Dermis microvascular lymphatic vessel endothelial cell (primary cell): ENCODE results near the gene CCDC180. TPM values are rescaled to one million over a fixed set of nuclear protein-coding genes. Genes with fewer than 3 reads are reported as not detected.
"Not testable (repeated sequence)": the region's sequence is repeated elsewhere in the genome, so short reads cannot be mapped to it uniquely, and the experiment has no call there.

Source experiments
- DNase-seq, 2 donors: peaks; one replicate each; pipeline versions ENCODE4 v3.0.0 to v3.0.0-alpha.2; 2010; ENCODE audit warnings: low read depth in 2 of 2
- total RNA-seq: library from RNA; depleted of rRNA; stranded (reverse); fragments of >200 nt; gene quantifications from 2 replicates; pipeline ENCODE4 v1.2.1, GENCODE V29; 2014

Gene CCDC180
- total RNA-seq, 1 donor from 2014 or later: 0.51 TPM

DNA sequence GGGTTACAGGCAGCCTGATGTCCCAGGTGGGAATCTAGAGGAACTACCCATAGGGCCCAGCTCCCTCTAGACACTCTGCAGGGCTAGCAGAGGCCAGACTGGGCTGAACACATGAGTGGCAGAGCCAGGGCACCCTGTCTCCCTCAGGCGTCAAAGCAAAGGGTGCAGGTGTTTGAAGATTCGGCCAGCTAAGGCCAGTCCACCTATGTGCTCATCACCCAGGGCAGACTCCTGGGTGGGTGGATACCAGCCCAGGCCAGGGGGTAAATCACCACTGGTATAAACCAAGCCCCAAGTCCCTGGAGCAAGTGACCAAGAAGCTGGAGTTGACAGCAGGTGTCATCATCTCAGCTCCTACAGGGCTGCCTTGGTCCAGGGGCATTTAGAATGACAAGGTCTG, 3.4 kb downstream of the CCDC180 start:
- no peak for DNase-seq

DNA sequence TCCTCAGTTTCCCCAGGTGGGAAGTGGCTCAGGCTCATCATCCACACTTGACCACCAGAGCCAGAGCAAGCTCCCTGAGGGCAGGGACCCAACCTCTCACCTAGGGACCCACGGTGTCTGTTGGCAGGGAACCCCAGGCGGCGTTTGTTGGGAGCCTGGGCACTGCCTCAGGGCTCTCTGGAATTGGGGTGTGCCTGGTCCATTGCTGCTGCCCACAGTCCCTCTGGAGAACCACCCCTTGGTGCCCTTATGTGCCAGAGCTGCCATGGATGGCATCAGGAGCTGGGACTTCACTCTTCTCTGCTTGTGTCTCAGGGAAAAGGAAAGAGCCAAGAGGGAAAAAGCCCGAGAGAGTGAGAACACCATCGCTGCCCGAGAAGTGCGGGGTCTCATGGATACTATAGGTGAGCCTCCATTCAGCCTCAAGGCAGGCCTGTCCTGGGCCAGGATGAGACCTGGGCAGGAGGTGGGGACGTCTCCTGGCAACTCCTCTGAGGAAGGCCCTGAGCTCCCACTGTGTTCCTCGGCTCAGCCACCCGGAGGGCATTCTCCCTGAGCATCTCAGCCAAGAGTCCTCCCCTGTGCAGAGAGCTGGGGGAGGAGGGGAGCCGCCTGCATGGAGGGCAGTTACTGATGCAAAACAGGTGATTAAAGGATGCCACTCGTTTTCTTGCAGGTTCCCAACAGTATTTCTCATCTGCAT, 4.5 kb downstream of the CCDC180 start:
- no peak for DNase-seq

DNA sequence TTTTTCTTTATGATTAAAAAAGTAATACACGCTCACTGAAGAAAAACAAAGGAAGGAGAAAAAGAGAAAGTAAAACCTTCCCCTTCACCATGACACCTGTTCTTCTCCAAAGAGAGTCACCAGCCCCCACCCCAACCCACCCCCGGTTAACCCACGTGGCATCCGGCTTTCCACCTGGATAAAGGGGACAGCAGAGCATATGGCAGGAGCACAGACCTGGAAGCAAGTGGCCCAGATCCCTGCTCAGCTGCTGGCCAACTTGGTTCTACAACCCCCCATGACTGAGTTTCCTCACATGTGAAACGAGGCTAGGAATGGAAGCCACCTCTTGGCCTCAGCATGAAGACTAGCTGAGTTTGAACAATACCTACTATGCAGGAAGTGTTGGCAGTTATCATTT, 5.1 kb downstream of the CCDC180 start:
- DNase-seq: no peak

DNA sequence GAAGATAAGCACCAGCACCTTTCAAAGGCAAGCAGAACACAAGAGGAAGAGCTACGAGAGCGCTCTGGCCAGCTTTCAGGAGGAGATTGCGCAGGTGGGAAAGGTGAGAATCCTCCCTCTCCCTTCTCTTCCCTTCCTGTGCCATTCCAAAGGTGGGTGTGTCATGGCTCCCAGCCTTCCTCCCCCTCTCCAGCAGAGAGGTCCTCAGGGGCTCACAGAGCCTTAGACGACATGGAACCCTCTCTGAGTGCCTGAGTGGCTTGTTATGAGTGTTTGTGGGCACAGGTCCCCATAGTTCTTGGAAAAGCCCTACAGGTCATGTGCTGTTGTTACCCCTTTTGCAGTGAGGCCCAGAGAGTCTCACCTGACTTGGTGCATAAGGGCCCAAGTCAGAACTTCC, 5.8 kb downstream of the CCDC180 start:
- no peak for DNase-seq

DNA sequence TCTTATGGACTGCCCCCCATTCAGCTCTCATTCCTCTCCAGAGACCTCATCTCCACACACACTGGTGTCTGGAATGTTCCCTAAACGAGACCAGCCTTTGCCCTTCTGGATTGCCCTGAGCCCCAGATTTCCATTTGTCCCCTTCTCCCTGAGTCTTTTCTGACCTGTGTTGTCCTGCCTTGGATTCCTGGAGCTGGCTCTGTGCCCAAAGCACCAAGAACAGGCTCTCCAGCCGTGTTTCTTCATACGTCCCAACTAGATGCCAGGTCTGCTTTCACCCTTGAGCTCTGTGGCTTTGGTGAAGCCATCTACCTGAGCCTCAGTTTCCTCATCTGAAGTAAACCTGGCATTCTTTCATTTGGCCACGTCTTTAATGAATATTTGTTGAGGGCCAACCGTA, 6.3 kb downstream of the CCDC180 start:
- no peak for DNase-seq

DNA sequence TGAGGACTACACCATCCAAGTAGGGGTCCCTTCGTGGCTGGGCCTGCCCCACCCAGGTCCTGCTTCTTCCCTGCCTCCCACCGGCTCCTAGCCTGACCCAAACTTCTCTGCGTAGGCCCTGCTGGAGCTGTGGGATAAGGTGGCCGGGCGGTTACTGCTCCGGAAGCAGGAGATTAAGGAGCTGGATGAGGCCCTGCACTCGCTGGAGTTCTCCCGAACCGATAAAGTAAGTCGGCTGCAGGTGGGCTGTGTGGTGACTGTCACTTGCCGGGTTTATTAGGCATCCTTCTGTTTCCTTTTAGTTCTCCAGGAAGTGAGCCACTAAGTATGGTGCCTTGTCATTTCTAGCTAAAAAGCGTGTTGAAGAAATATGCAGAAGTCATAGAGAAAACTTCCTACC, 7.0 kb downstream of the CCDC180 start:
- no peak for DNase-seq

DNA sequence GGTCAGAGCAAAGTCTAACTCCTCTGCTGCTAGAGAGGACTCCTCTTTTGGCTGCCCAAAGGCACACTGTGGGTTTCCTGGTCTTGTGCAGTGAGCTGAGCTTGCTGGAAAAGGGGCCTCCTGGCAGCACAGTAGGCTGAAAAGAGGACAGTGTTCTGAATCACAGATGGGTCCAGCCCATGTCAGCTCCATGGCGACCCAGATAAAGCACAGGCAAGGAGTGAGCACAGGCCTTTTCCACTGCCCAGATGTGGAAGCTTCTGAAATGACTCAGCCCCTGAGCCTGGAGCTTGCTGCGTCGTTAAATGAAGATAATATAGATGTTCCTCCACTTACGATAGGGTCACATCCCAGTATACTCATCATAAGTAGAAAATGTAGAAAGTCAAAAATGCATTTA, 8.1 kb downstream of the CCDC180 start:
- no peak for DNase-seq

DNA sequence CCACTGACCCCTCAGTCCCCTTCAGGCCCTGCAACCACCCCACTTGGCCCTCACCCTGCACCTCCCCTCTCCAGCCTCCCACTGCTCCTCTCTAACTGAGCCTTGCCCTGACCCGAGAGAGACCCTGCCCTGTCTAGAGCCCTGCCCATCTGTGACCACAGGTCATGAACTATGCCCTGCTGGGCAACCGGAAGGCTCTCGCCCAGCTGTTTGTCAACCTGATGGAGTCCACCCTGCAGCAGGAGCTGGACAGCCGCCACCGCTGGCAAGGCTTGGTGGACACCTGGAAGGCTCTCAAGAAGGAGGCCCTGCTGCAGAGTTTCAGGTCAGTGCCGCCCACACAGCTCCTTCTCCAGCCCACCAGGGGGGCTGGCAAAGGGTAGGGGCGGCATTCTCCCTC, 9.4 kb downstream of the CCDC180 start:
- DNase-seq: no peak

DNA sequence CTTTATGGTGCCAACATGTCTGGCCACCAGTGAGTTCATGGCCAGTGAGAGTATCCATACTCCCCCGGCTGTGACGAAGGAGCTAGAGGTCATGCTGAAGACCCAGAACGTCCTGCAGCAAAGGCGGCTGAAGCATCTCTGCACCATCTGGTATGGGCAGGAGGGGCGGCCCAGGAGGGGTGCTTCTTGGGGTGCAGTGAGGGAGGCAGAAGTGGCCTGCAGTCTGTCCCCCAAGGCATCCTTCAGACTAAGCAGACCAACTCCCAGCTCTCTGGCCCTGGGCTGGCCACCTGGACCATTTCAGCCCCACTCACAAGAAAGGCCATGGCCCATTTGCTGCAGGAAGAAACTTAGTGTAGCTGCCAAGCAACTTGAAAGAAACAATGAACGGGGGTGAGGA, 11.0 kb downstream of the CCDC180 start:
- DNase-seq: no peak

DNA sequence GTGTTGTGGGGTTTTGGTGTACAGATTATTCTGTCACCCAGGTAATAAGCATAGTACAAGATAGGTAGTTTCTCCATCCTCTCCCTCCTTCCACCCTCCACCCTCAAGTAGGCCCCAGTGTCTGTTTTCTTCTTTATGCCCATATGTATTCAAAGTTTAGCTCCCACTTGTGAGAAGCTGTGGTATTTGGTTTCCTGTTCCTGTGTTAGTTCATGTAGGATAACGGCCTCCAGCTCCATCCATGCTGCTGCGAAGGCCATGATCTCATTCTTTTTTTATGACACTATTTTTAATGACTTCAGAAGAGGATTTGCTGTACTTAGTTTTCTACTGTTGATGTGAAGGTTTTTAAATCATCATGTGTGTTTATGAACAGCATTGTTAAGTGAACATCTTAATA, 11.9 kb downstream of the CCDC180 start:
- DNase-seq: no peak

DNA sequence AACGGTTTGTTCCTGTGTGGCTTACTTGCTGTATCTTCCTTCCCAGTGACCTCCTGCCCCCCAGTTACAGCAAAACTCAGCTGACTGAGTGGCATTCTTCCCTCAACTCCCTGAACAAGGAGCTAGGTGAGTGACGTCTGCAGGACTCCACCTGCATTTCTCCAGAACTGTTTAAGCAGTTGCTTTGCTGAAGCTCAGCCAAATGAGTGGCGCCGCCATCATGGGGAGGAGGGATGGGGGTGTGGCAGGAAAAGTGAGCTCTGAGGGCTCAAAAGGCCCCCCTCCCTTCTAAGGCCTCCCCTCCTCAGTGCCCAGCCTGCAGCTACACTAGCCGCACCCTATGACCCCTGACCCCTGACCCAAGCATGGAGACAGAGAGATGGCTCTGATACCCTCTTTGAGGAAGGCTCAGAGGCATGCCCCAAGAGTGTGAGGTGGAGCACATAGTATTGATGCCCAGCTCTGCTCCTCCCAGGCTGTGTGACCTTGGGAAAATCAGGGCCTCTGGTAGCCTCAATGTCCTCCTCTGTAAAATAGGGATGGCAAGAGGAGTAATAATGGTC, 12.7 kb downstream of the CCDC180 start:
- DNase-seq: no peak

DNA sequence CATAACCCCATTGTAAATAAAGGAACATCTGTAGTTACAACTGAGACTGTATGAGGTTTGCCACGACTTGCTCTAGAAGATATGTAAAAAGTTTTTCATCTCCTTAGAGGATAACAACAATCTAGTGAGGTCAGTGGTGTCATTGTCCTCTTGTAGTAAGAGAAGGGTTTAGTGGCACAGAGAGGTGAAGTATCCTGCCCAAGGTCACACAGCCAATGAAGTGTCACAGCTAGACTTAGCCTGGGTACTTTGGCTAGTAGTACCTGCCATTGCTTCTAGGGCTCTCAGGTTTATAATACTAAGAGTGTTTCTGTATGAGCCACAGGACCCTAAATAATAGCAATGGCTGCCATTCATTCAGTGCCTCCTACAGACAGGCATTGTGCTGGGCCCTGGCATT, 13.8 kb downstream of the CCDC180 start:
- DNase-seq: no peak

DNA sequence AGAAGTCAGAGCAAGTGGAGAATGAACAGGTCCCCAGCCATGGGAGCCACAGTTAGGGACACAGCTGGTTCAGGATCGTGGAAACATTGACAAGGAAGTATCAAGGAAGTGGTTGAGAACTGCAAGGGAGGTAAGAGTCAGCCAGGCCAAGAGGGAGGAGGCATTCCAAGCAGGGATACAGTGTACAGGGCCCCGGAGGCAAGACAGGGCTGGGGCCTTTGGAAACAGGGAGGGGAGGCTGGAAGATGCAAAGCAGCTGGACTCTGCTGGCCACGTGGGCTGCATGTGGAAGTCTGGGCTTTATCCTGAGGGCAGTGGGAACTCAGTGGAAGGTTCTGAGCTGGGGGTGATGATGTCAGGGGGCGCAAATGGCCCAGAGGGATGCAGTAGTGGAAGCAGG, 14.2 kb downstream of the CCDC180 start:
- no peak for DNase-seq

DNA sequence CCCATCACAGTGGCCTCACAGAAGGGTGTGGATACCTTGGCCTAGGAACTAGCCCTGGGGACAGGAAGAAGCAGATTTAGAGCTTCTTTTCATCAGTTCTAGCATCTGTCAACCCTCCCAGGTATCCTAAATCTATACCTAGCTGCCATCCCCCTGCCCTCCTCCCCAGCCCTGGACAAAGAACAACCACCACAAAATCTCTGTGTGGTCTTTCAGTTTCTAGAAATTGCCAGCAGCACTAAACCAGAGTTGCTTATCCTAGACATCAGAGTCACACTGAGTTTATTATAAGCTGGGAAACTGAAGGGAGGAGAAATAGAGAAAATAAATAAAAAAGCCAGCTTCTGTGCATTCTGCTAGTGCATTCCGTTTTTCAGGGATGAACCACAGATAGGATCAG, 14.6 kb downstream of the CCDC180 start:
- DNase-seq: no peak

DNA sequence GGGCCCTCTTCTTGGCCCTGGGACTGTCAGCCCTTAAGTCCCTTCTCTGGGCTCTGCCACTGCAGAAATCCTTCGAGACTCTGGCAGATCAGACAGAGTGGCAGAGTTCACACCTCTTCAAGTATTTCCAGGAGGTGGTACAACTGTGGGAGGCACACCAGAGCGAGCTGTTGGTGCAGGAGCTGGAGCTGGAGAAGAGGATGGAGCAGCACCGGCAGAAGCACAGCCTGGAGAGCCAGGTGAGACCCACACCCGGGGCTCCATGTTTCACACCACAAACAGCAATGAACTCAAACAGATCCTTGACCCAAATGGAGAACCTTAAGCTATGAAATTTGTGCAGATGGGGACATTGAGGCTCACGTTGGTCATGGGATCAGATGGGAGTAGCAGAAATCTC, 17.5 kb downstream of the CCDC180 start:
- no peak for DNase-seq

DNA sequence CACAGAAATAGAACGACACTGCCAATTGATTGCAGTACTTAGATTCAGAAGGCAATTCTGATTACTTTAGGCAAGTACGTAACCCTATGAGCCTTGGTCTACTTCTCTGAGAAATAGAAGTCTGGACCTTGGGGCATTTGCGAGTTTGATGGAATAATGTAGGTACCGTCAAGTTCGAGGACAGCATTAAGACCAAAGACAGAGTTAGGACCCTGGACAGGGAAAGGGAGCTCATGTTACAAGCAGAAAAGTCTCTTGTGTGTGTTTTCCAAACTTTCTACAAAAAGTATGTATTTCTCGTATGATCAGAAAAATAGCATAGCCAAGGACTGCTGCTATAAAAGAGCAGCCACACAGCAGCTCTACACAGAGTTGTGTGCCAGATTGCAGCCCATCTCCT, 20.1 kb downstream of the CCDC180 start:
- DNase-seq: no peak

DNA sequence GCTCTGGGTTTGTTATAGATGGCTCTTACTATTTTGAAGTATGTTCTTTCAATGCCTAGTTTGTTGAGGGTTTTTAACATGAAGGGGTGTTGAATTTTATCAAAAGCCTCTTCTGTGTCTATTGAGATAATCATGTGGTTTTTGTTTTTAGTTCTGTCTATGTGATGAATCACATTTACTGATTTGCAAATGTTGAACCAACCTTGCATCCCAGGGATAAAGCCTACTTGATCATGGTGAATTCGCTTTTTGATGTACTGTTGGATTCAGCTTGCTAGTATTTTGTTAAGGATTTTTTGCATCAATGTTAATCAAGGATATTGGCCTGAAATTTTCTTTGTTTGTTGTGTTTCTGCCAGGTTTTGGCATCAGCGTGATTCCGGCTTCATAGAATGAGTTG, 25.5 kb downstream of the CCDC180 start:
- DNase-seq: no peak

DNA sequence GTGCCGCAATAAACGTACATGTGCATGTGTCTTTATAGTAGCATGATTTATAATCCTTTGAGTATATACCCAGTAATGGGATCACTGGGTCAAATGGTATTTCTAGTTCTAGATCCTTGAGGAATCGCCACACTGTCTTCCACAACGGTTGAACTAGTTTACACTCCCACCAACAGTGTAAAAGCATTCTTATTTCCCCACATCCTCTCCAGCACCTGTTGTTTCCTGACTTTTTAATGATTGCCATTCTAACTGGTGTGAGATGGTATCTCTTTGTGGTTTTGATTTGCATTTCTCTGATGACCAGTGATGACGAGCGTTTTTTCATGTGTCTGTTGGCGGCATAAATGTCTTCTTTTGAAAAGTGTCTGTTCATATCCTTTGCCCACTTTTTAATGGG, 28.2 kb downstream of the CCDC180 start:
- not testable (repeated sequence) for DNase-seq

DNA sequence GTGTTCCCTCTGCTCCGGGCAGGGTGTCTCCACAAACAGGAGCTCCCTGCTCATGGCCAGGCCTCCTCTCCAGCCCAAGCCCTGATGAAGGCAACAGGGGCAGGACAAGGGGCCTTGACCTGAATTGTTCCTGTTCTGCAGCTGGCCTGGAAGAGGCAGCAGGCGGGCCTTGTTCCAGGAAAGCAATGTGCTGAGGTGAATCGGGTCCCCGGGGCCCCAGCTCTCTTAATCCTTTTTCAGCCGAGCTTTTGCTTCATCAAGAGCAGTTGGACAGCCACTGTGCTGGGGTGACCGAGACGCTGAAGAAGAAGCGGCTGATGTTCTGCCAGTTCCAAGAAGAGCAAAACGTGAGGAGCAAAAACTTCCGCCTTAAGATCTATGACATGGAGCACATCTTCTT, 41.4 kb downstream of the CCDC180 start:
- no peak for DNase-seq

DNA sequence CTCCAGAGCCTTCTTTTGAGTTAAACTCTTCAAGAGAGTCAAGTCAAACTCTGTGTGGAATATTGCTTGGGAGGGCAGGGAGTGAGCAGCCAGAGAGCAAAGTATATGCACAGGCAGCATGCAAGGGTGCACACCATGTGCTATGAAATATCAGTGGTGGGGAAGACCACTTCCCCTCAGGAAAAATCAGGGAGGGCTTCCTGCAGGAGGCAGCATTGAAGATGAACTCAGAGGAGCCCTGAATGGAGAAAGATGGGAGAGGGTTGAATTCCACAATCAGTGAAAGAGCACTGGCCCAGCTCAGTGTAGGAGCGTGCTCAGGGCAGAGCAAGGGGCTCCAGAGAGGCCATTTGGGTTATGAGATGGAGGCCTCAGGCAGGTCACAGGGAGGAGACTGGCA, 41.9 kb downstream of the CCDC180 start:
- no peak for DNase-seq

DNA sequence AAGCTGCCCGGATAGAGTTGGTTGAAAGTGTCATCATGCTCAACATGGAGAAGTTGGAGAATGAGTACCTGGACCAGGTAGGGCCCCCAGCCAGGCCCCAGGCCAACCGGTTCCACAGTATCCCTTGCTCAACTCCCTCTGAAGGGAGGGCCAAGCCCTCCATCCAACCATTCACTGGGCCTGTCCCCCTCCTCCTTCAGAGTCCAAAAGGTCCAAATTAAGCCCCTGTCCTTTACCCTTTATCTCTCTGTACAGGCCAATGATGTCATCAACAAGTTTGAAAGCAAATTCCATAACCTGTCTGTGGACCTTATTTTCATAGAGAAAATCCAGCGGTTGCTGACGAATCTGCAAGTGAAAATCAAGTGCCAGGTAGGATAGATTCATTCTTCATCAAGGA, 47.2 kb downstream of the CCDC180 start:
- DNase-seq: no peak

DNA sequence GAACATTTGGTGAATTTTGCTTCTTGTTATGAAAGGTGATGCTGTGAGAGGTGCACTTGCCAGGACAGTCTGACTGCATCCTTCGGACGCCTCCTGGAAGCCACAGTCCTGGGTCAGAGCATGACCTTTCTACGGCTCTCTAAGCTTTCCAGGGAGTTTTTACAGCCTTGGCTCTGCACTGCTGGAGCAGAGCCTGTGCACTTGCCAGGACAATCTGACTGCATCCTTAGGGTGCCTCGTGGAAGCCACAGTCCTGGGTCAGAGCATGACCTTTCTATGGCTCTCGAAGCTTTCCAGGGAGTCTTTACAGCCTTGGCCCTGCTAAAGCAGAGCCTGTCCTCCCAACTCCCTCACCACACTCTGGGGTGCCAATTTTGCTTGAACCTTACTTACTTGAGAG, 49.6 kb downstream of the CCDC180 start:
- no peak for DNase-seq
